Fibroblast of villous mesenchyme (primary cell): ENCODE measurements around the gene CLEC2L. TPM values are rescaled to one million over a fixed set of nuclear protein-coding genes. Genes with fewer than 3 reads are reported as not detected.

Source experiments
- DNase-seq: peaks from one replicate; pipeline ENCODE4 v3.0.0-alpha.2; 2010; ENCODE audit warnings: low read depth
- H3K4me3 ChIP-seq: 2 replicates; pipeline ENCODE4 v1.5.1; 2011; ENCODE audit warnings: low read depth, mild to moderate bottlenecking, low read length
- CTCF ChIP-seq: IDR thresholded peaks from 2 replicates; pipeline ENCODE4 v1.5.1; 2012; ENCODE audit warnings: low read depth, mild to moderate bottlenecking, low read length; ENCODE audit not compliant: insufficient read depth
- total RNA-seq: library from RNA; depleted of rRNA; stranded (reverse); fragments of >200 nt; gene quantifications from 2 replicates; pipeline ENCODE4 v1.2.3, GENCODE V29; 2012

The CLEC2L gene
- total RNA-seq, 1 donor = not detected

GRCh38 chr7:139538881-139539635 lies 15.6 kb downstream of the CLEC2L start:
- no peak overlapping the region for H3K4me3 ChIP-seq
- TF ChIP-seq CTCF = no peak
- no peak for DNase-seq

GRCh38 chr7:139540203-139540602 lies 16.7 kb downstream of the CLEC2L start:
- no peak overlapping the region for H3K4me3 ChIP-seq
- no peak for DNase-seq
- no peak for TF ChIP-seq CTCF

- DNase-seq = no peak
- TF ChIP-seq CTCF = no peak
- no peak overlapping the region for H3K4me3 ChIP-seq
Observed at GRCh38 chr7:139541600-139542307, 18.3 kb downstream of the CLEC2L start.

GRCh38 chr7:139542308-139543151 lies 19.0 kb downstream of the CLEC2L start:
- no peak overlapping the region for H3K4me3 ChIP-seq
- no peak for TF ChIP-seq CTCF
- no peak for DNase-seq

- H3K4me3 ChIP-seq = no peak overlapping the region
- TF ChIP-seq CTCF = no peak
- no peak for DNase-seq
Observed at GRCh38 chr7:139543801-139544603, 20.5 kb downstream of the CLEC2L start.

- no peak overlapping the region for H3K4me3 ChIP-seq
- DNase-seq = no peak
- TF ChIP-seq CTCF = no peak
Observed at GRCh38 chr7:139544645-139545044, 21.2 kb downstream of the CLEC2L start.
